Astrocyte (in vitro differentiated cells and primary cell): ENCODE results near the gene GTPBP6.

ENCODE experiments used
- EZH2 ChIP-seq: IDR thresholded peaks from 2 replicates; pipeline ENCODE4 v1.6.1; 2012; ENCODE audit warnings: mild to moderate bottlenecking, low read length, inconsistent platforms; ENCODE audit not compliant: insufficient read depth
- TF ChIP-seq, protein P1 (sequence below): IDR thresholded peaks from 2 replicates; pipeline ENCODE4 v1.5.1; 2011; ENCODE audit warnings: low read depth, mild to moderate bottlenecking, inconsistent platforms, low read length, moderate library complexity; ENCODE audit not compliant: insufficient read depth

DNA sequence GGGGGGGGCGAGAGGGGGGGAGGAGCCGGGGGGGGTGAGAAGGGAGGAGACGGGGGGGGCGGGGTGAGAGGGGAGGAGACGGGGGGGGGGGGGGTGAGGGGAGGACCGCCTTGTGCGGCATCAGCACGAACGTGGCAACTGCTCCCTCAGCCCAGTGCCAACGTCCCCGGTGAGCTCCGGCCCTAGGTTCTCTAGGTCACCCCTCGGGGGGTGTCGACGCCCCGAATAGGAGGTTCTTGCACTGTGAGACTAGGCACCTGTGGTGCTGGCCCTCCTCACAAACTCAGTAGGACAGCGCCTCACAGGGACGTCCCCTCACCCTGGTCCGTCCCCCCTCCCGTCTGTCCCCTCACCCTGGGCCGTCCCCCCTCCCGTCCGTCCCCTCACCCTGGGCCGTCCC lies 21.5 kb upstream of the GTPBP6 start:
- TF ChIP-seq, protein P1, sequence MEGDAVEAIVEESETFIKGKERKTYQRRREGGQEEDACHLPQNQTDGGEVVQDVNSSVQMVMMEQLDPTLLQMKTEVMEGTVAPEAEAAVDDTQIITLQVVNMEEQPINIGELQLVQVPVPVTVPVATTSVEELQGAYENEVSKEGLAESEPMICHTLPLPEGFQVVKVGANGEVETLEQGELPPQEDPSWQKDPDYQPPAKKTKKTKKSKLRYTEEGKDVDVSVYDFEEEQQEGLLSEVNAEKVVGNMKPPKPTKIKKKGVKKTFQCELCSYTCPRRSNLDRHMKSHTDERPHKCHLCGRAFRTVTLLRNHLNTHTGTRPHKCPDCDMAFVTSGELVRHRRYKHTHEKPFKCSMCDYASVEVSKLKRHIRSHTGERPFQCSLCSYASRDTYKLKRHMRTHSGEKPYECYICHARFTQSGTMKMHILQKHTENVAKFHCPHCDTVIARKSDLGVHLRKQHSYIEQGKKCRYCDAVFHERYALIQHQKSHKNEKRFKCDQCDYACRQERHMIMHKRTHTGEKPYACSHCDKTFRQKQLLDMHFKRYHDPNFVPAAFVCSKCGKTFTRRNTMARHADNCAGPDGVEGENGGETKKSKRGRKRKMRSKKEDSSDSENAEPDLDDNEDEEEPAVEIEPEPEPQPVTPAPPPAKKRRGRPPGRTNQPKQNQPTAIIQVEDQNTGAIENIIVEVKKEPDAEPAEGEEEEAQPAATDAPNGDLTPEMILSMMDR: no peak
- no peak for TF ChIP-seq EZH2
